Activated effector memory CD4-positive, alpha-beta T cell treated with anti-CD3 and anti-CD28 coated beads, Interleukin-2, amount 50 U/mL, for 16 hours (primary cell): Measurements from ENCODE around the gene TBL1XR1.
A peak's percentile ranks its signal among the peaks of the same experiment; 100 is the strongest.
"Not testable (repeated sequence)": the region's sequence is repeated elsewhere in the genome, so short reads cannot be mapped to it uniquely, and the experiment has no call there.

Experiments used
- DNase-seq: peaks from one replicate; pipeline ENCODE4 v3.0.0-alpha.2; 2020

Gene TBL1XR1

GRCh38 chr3:177179281-177180067 is 17.8 kb downstream of the TBL1XR1 start:
- no peak for DNase-seq

- DNase-seq = no peak
These were observed 19.5 kb downstream of the TBL1XR1 start for GRCh38 chr3:177177749-177178221.

- no peak for DNase-seq
These were observed 22.6 kb downstream of the TBL1XR1 start for GRCh38 chr3:177174607-177175170.

GRCh38 chr3:177169936-177170722 is 27.2 kb downstream of the TBL1XR1 start:
- DNase-seq = no peak

GRCh38 chr3:177168431-177168830 is 28.9 kb downstream of the TBL1XR1 start:
- no peak for DNase-seq

- no peak for DNase-seq
These were observed 34.5 kb downstream of the TBL1XR1 start for GRCh38 chr3:177162742-177163141.

- DNase-seq = not testable (repeated sequence)
These were observed 35.7 kb downstream of the TBL1XR1 start for GRCh38 chr3:177161603-177162002.

GRCh38 chr3:177158461-177158860 is 38.8 kb downstream of the TBL1XR1 start:
- DNase-seq = no peak

- no peak for DNase-seq
These were observed 39.8 kb downstream of the TBL1XR1 start for GRCh38 chr3:177157492-177157891.

GRCh38 chr3:177154733-177155132 is 42.5 kb downstream of the TBL1XR1 start:
- no peak for DNase-seq

GRCh38 chr3:177150970-177151627 is 46.2 kb downstream of the TBL1XR1 start:
- no peak for DNase-seq

GRCh38 chr3:177150218-177150916 is 46.9 kb downstream of the TBL1XR1 start:
- DNase-seq = no peak

GRCh38 chr3:177149106-177149505 is 48.2 kb downstream of the TBL1XR1 start:
- no peak for DNase-seq

GRCh38 chr3:177147790-177148189 is 49.5 kb downstream of the TBL1XR1 start:
- DNase-seq = no peak

- no peak for DNase-seq
These were observed 50.6 kb downstream of the TBL1XR1 start for GRCh38 chr3:177146646-177147045.

- no peak for DNase-seq
These were observed 51.3 kb downstream of the TBL1XR1 start for GRCh38 chr3:177145954-177146353.

GRCh38 chr3:177145381-177145780 is 51.9 kb downstream of the TBL1XR1 start:
- no peak for DNase-seq

GRCh38 chr3:177144922-177145321 is 52.4 kb downstream of the TBL1XR1 start:
- no peak for DNase-seq

GRCh38 chr3:177141899-177142646 is 55.2 kb downstream of the TBL1XR1 start:
- DNase-seq = no peak

- DNase-seq = no peak
These were observed 55.8 kb downstream of the TBL1XR1 start for GRCh38 chr3:177141471-177141870.

GRCh38 chr3:177139220-177139619 is 58.1 kb downstream of the TBL1XR1 start:
- DNase-seq = peak; percentile 73
